T-helper 22 cell (primary cell): ENCODE data around the gene RHOBTB3.

Source experiments
- DNase-seq: peaks from one replicate; pipeline ENCODE4 v3.0.0-alpha.2; 2020; ENCODE audit warnings: low read depth

The RHOBTB3 gene

GRCh38 chr5:95731571-95732554 is 727 bp downstream of the RHOBTB3 start:
- DNase-seq: no peak

GRCh38 chr5:95733107-95733665 is 2.0 kb downstream of the RHOBTB3 start:
- no peak for DNase-seq

- DNase-seq: no peak
Observed at GRCh38 chr5:95734187-95734586, 3.1 kb downstream of the RHOBTB3 start.

GRCh38 chr5:95734906-95735305 is 3.8 kb downstream of the RHOBTB3 start:
- no peak for DNase-seq

GRCh38 chr5:95735406-95735805 is 4.3 kb downstream of the RHOBTB3 start:
- DNase-seq: no peak

GRCh38 chr5:95738072-95738471 is 6.9 kb downstream of the RHOBTB3 start:
- no peak for DNase-seq

GRCh38 chr5:95738834-95739233 is 7.7 kb downstream of the RHOBTB3 start:
- no peak for DNase-seq

- DNase-seq: no peak
Observed at GRCh38 chr5:95739857-95740256, 8.7 kb downstream of the RHOBTB3 start.

GRCh38 chr5:95741458-95741857 is 10.3 kb downstream of the RHOBTB3 start:
- DNase-seq: no peak

GRCh38 chr5:95743232-95743631 is 12.1 kb downstream of the RHOBTB3 start:
- no peak for DNase-seq

GRCh38 chr5:95743877-95744276 is 12.7 kb downstream of the RHOBTB3 start:
- no peak for DNase-seq

GRCh38 chr5:95746194-95746593 is 15.1 kb downstream of the RHOBTB3 start:
- DNase-seq: no peak

- no peak for DNase-seq
Observed at GRCh38 chr5:95746722-95747679, 15.9 kb downstream of the RHOBTB3 start.

GRCh38 chr5:95748133-95748532 is 17.0 kb downstream of the RHOBTB3 start:
- no peak for DNase-seq

- DNase-seq: no peak
Observed at GRCh38 chr5:95754545-95754944, 23.4 kb downstream of the RHOBTB3 start.

GRCh38 chr5:95759005-95759404 is 27.9 kb downstream of the RHOBTB3 start:
- no peak for DNase-seq

- no peak for DNase-seq
Observed at GRCh38 chr5:95759634-95760033, 28.5 kb downstream of the RHOBTB3 start.

- DNase-seq: no peak
Observed at GRCh38 chr5:95760273-95761191, 29.4 kb downstream of the RHOBTB3 start.

GRCh38 chr5:95761771-95762651 is 30.9 kb downstream of the RHOBTB3 start:
- DNase-seq: no peak

GRCh38 chr5:95762652-95763041 is 31.5 kb downstream of the RHOBTB3 start:
- no peak for DNase-seq
